MM.1S (cell line): ENCODE data around the gene GPR4.

Experiments
- CTCF ChIP-seq: fragments of 300-600 bp; sonication (generic); IDR thresholded peaks from 2 replicates; pipeline ENCODE4 v1.5.1; 2016; ENCODE audit warnings: antibody characterized with exemption, low read length, mixed read lengths
- EZH2 ChIP-seq: fragments of 300-600 bp; sonication (generic); optimal IDR thresholded peaks from 2 replicates; pipeline ENCODE3; 2017; ENCODE audit warnings: low read depth, mild to moderate bottlenecking, antibody characterized with exemption, low read length, mixed read lengths
- EZH2phosphoT487 ChIP-seq: fragments of 300-600 bp; sonication (generic); IDR thresholded peaks from 2 replicates; pipeline ENCODE4 v1.6.1; 2018; ENCODE audit warnings: antibody characterized with exemption, low read length

GRCh38 chr19:45568732-45569131, 33.3 kb downstream of the GPR4 start:
- no peak for TF ChIP-seq CTCF
- no peak for TF ChIP-seq EZH2
- no peak for TF ChIP-seq EZH2phosphoT487
